HG03571 (cell line): ENCODE results near the gene LRPAP1.
"Not testable (repeated sequence)": the region's sequence is repeated elsewhere in the genome, so short reads cannot be mapped to it uniquely, and the experiment has no call there.

Experiments used
- ATAC-seq: cut with Tn5 transposase; IDR thresholded peaks from one replicate; pipeline ENCODE4 v1.9.1; 2021; ENCODE audit not compliant: unreplicated experiment

The LRPAP1 gene

GRCh38 chr4:3531879-3532750 is at the start of gene LRPAP1:
LRPAP1 (minus strand) TSS chr4:3532422; CDS start chr4:3532412, 10 bp downstream.
- ATAC-seq, result peak; percentile 77

GRCh38 chr4:3581334-3582090 is 49.3 kb upstream of the LRPAP1 start:
- ATAC-seq, result not testable (repeated sequence)

DNA sequence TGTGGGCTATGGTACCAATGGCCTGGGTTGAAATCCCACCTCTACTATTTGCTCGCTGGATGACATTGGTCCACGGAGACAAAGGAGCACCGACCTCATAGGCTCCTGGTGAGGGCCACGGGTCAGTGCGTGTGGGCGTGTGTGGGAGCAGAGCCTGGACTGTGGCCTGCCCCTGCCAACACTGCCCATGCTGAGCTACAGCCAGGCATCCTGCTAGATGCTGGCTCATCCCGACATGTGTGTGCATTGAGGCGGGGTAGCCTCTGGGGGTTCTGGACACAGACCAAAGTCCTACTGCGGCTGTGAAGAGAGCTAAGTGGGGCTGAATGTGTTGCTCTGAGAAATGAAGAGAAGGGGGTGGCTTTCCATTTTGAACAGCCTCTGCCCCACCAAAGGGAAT is 48.6 kb upstream of the LRPAP1 start:
- not testable (repeated sequence) for ATAC-seq

DNA sequence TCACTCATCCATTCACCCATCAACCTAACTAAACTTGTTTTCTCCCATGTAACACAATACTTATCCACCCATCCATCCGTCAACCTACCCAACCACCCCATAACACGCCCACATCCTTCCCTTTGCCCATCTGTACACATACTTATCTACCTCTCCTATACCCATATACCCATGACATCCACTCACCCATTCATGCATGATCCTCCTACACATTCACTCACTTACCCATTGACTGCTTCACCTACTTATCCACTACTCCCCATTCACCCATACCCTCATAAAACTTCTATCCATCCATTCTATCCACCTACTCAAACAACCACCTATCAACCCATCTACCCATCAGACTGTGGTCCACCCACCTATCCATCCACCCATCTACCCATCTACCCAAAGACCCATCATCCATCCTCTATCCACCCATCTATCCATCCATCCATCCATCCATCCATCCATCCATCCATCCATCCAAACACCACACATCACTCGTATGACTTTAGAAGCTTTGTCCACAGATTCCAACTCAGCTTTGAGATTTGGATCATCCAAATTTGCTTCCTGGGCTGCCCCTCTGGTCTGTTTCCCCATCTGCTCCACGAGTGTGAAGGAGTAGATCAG is 46.4 kb upstream of the LRPAP1 start:
- not testable (repeated sequence) for ATAC-seq

GRCh38 chr4:3578052-3578451 is 45.8 kb upstream of the LRPAP1 start:
- not testable (repeated sequence) for ATAC-seq

GRCh38 chr4:3577208-3577892 is 45.1 kb upstream of the LRPAP1 start:
- ATAC-seq, result not testable (repeated sequence)

GRCh38 chr4:3576533-3577207 is 44.4 kb upstream of the LRPAP1 start:
- not testable (repeated sequence) for ATAC-seq

- ATAC-seq, result not testable (repeated sequence)
Measured at GRCh38 chr4:3575426-3576369, 43.5 kb upstream of the LRPAP1 start.

- not testable (repeated sequence) for ATAC-seq
Measured at GRCh38 chr4:3574865-3575264, 42.6 kb upstream of the LRPAP1 start.

GRCh38 chr4:3574346-3574745 is 42.1 kb upstream of the LRPAP1 start:
- not testable (repeated sequence) for ATAC-seq

GRCh38 chr4:3573131-3573530 is 40.9 kb upstream of the LRPAP1 start:
- no peak for ATAC-seq

GRCh38 chr4:3572363-3572762 is 40.1 kb upstream of the LRPAP1 start:
- no peak for ATAC-seq

DNA sequence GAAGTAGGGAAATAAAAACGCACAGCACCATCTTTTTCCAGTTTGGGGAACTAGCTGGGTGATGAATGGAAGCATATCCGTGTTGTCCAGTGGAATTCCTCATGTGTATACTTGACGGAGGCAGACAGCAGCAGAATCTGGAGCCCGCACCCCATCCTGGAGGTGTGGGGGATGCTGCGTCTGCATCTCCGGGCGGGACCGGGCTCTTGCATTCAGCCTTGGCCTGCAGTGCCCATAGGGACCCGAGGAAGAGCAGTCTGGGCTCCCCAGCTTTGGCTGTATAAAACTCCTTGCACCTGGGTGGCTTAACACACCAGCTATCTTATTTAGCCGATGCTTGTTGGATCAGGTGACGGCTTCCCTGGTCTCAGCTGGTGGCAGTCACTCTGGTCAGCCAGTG is 39.7 kb upstream of the LRPAP1 start:
- no peak for ATAC-seq

DNA sequence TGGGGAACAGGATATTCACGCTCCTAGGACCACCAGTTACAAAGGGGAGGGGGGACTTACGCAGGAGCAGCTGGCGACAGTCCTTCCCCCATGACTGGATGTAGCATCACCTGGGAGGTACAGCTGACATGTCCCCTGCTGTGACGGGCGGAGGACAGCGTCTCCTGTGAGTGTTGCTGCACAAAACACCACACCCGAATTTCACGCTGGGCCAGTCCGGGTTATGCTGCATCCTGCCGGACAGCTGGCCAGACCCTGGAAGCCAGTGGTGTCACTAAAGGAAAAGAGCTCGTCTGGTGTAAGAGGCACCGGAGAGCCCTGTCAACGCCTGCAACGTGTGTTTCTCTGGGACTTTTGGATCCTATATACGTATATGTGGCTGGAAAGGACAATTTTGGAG is 38.7 kb upstream of the LRPAP1 start:
- not testable (repeated sequence) for ATAC-seq

GRCh38 chr4:3569611-3570010 is 37.4 kb upstream of the LRPAP1 start:
- not testable (repeated sequence) for ATAC-seq

GRCh38 chr4:3566701-3567100 is 34.5 kb upstream of the LRPAP1 start:
- not testable (repeated sequence) for ATAC-seq

GRCh38 chr4:3566301-3566700 is 34.1 kb upstream of the LRPAP1 start:
- ATAC-seq, result not testable (repeated sequence)

DNA sequence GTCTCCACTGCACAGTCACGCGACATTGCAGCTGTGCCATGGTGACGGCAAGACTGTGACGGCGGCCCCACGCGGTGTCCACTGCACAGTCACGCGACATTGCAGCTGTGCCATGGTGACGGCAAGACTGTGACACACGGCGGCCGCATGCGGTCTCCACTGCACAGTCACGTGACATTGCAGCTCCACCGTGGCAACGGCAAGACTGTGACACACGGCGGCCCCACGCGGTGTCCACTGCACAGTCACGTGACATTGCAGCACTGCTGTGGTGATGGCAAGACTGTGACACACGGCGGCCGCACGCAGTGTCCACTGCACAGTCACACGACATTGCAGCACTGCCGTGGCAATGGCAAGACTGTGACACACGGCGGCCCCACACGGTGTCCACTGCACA is 32.7 kb upstream of the LRPAP1 start:
- not testable (repeated sequence) for ATAC-seq

GRCh38 chr4:3563403-3563802 is 31.2 kb upstream of the LRPAP1 start:
- no peak for ATAC-seq
